Limb (tissue), 2 donors: ENCODE data around the gene TRMT112.

Source experiments
- DNase-seq, 2 donors: peaks; one replicate each; pipeline ENCODE4 v3.0.0-alpha.2; 2016; ENCODE audit errors: extremely low spot score in 2 of 2

Gene TRMT112

GRCh38 chr11:64275841-64276240 lies 41.5 kb downstream of the TRMT112 start:
- no peak for DNase-seq

- DNase-seq, result no peak
Observed at GRCh38 chr11:64275031-64275800, 42.1 kb downstream of the TRMT112 start.

GRCh38 chr11:64269540-64270220 lies 47.7 kb downstream of the TRMT112 start:
- peak; percentile 98 to 100 for DNase-seq

- no peak for DNase-seq
Observed at GRCh38 chr11:64268893-64269539, 48.3 kb downstream of the TRMT112 start.

GRCh38 chr11:64268025-64268892 lies 49.1 kb downstream of the TRMT112 start:
- DNase-seq, result no peak

GRCh38 chr11:64267207-64267945 lies 50.0 kb downstream of the TRMT112 start:
- no peak for DNase-seq
